Neural cell (in vitro differentiated cells): ENCODE data around the gene TOR1AIP2. TPM values are rescaled to one million over a fixed set of nuclear protein-coding genes. Genes with fewer than 3 reads are reported as not detected.

Source experiments
- H2AFZ ChIP-seq: fragments of 200-600, 300-800 bp; sonication (generic), shearing (Covaris generic); 2 replicates; pipeline ENCODE4 v1.6.0; 2014; ENCODE audit warnings: low read depth, mild to moderate bottlenecking, antibody characterized with exemption, low read length, moderate library complexity
- H3F3A ChIP-seq: fragments of 200-600 bp; shearing (Covaris generic); 2 replicates; pipeline ENCODE4 v1.6.1; 2016; ENCODE audit warnings: mild to moderate bottlenecking, moderate library complexity, mixed read lengths, antibody characterized with exemption, low read length; ENCODE audit not compliant: insufficient read depth, poor library complexity, severe bottlenecking
- H3K27ac ChIP-seq: fragments of 200-600, 300-800 bp; sonication (generic), shearing (Covaris generic); 2 replicates; pipeline ENCODE4 v1.5.1; 2014; ENCODE audit warnings: mild to moderate bottlenecking, low read length, moderate library complexity
- H3K27me3 ChIP-seq: fragments of 300-800, 200-600 bp; sonication (generic), shearing (Covaris generic); 2 replicates; pipeline ENCODE4 v1.6.0; 2014; ENCODE audit warnings: mild to moderate bottlenecking, low read depth, low read length, moderate library complexity; ENCODE audit not compliant: insufficient read depth
- H3K36me3 ChIP-seq: fragments of 300-800, 200-600 bp; sonication (generic), shearing (Covaris generic); 2 replicates; pipeline ENCODE4 v1.5.1; 2014; ENCODE audit warnings: mild to moderate bottlenecking, antibody characterized with exemption, low read length, moderate library complexity; ENCODE audit not compliant: insufficient read depth
- H3K4me2 ChIP-seq: fragments of 300-800, 200-600 bp; sonication (generic), shearing (Covaris generic); 2 replicates; pipeline ENCODE4 v1.6.0; 2014; ENCODE audit warnings: mild to moderate bottlenecking, low read length
- H3K4me3 ChIP-seq: fragments of 300-800, 200-600 bp; sonication (generic), shearing (Covaris generic); 2 replicates; pipeline ENCODE4 v1.5.1; 2014; ENCODE audit warnings: mild to moderate bottlenecking, low read length, moderate library complexity
- H3K79me2 ChIP-seq: fragments of 200-600 bp; shearing (Covaris generic); replicated peaks from 2 replicates; pipeline ENCODE4 v1.6.0; 2014; ENCODE audit warnings: mild to moderate bottlenecking, low read length, moderate library complexity; ENCODE audit not compliant: insufficient read depth
- H3K9ac ChIP-seq: fragments of 300-800, 200-600 bp; sonication (generic), shearing (Covaris generic); 2 replicates; pipeline ENCODE4 v1.6.1; 2016; ENCODE audit warnings: mild to moderate bottlenecking, low read length, mixed read lengths
- H3K9me2 ChIP-seq: fragments of 200-600 bp; shearing (Covaris generic); 2 replicates; pipeline ENCODE4 v1.6.1; 2016; ENCODE audit warnings: mild to moderate bottlenecking, low read length, mixed read lengths; ENCODE audit not compliant: insufficient read depth
- H3K9me3 ChIP-seq: fragments of 200-600, 300-800 bp; sonication (generic), shearing (Covaris generic); 2 replicates; pipeline ENCODE4 v1.6.1; 2016; ENCODE audit warnings: mild to moderate bottlenecking, mixed run types, low read length, moderate library complexity, mixed read lengths
- H4K20me1 ChIP-seq: fragments of 200-600 bp; shearing (Covaris generic); 2 replicates; pipeline ENCODE4 v1.6.1; 2016; ENCODE audit warnings: mild to moderate bottlenecking, mixed run types; ENCODE audit not compliant: insufficient read depth
- CTCF ChIP-seq: fragments of 450-650 bp; IDR thresholded peaks from 2 replicates; pipeline ENCODE4 v1.5.1; 2014; ENCODE audit warnings: antibody characterized with exemption, mild to moderate bottlenecking, moderate library complexity; ENCODE audit not compliant: poor library complexity, severe bottlenecking
- EP300 ChIP-seq: fragments of 450-650 bp; conservative IDR thresholded peaks from 2 replicates; pipeline ENCODE4 v1.6.1; 2014; ENCODE audit warnings: antibody characterized with exemption, mild to moderate bottlenecking, moderate library complexity; ENCODE audit not compliant: poor library complexity, severe bottlenecking
- EZH2 ChIP-seq: fragments of 200-600, 300-800 bp; shearing (Covaris generic), sonication (generic); IDR thresholded peaks from 2 replicates; pipeline ENCODE4 v1.6.1; 2014; ENCODE audit warnings: antibody characterized with exemption, low read length, borderline replicate concordance, mild to moderate bottlenecking; ENCODE audit not compliant: insufficient read depth, poor library complexity, severe bottlenecking
- MXI1 ChIP-seq: fragments of 450-650 bp; conservative IDR thresholded peaks from 2 replicates; pipeline ENCODE4 v1.6.1; 2014; ENCODE audit warnings: antibody characterized with exemption, mild to moderate bottlenecking; ENCODE audit not compliant: poor library complexity, severe bottlenecking
- POLR2AphosphoS5 ChIP-seq: IDR thresholded peaks from 2 replicates; pipeline ENCODE4 v1.6.1; 2012
- RAD21 ChIP-seq: fragments of 450-650 bp; conservative IDR thresholded peaks from 2 replicates; pipeline ENCODE4 v1.6.1; 2014; ENCODE audit warnings: antibody characterized with exemption, mild to moderate bottlenecking, moderate library complexity
- REST ChIP-seq: IDR thresholded peaks from 2 replicates; pipeline ENCODE4 v1.6.1; 2012; ENCODE audit warnings: borderline replicate concordance
- SMC3 ChIP-seq: fragments of 450-650 bp; conservative IDR thresholded peaks from 2 replicates; pipeline ENCODE4 v1.6.1; 2014; ENCODE audit warnings: antibody characterized with exemption, mild to moderate bottlenecking, moderate library complexity; ENCODE audit not compliant: poor library complexity
- TAF1 ChIP-seq: IDR thresholded peaks from 2 replicates; pipeline ENCODE4 v1.6.1; 2012; ENCODE audit warnings: low read depth
- polyA plus RNA-seq: library from polyadenylated mRNA; depleted of rRNA; stranded (reverse); fragments of >200 nt; gene quantifications from 2 replicates; pipeline ENCODE4 v1.2.3, GENCODE V29; 2014

Gene TOR1AIP2
- polyA plus RNA-seq, 1 donor from 2014 or later, result 44.7 TPM

- no peak overlapping the region for H3K9ac ChIP-seq
- no peaks in the 10 kb centered on the region for H3K9me3 ChIP-seq
- no peaks in the 10 kb centered on the region for H3K36me3 ChIP-seq
- no peaks in the 10 kb centered on the region for H3K79me2 ChIP-seq
- H3K27me3 ChIP-seq, result no peaks in the 10 kb centered on the region
- no peak overlapping the region for H3K27ac ChIP-seq
- H3F3A ChIP-seq, result peaks cover 8% of the 10 kb centered on the region
- no peak overlapping the region for H3K4me2 ChIP-seq
- no peaks in the 10 kb centered on the region for H4K20me1 ChIP-seq
- H3K4me3 ChIP-seq, result no peak overlapping the region
- TF ChIP-seq TAF1 (no peak), SMC3 (no peak), MXI1 (no peak), EP300 (no peak), POLR2AphosphoS5 (no peak), CTCF (no peak), RAD21 (no peak), REST (no peak), EZH2 (no peak)
- H3K9me2 ChIP-seq, result no peaks in the 10 kb centered on the region
- H2AFZ ChIP-seq, result no peak overlapping the region
Measured at GRCh38 chr1:179817789-179818188, 59.8 kb downstream of the TOR1AIP2 start.

- H3K4me2 ChIP-seq, result no peak overlapping the region
- no peaks in the 10 kb centered on the region for H3K36me3 ChIP-seq
- no peaks in the 10 kb centered on the region for H3K27me3 ChIP-seq
- H3F3A ChIP-seq, result peaks cover 8% of the 10 kb centered on the region
- H3K79me2 ChIP-seq, result no peaks in the 10 kb centered on the region
- H3K4me3 ChIP-seq, result no peak overlapping the region
- H4K20me1 ChIP-seq, result no peaks in the 10 kb centered on the region
- no peaks in the 10 kb centered on the region for H3K9me2 ChIP-seq
- H3K9ac ChIP-seq, result no peak overlapping the region
- H3K9me3 ChIP-seq, result no peaks in the 10 kb centered on the region
- TF ChIP-seq EZH2, result no peak
- no peak for TF ChIP-seq POLR2AphosphoS5
- no peak for TF ChIP-seq RAD21
- TF ChIP-seq TAF1, result no peak
- no peak for TF ChIP-seq EP300
- H3K27ac ChIP-seq, result no peak overlapping the region
- H2AFZ ChIP-seq, result no peak overlapping the region
Measured at GRCh38 chr1:179817056-179817455, 60.5 kb downstream of the TOR1AIP2 start.
